CD14-positive monocyte (primary cell): ENCODE measurements around the gene FNDC3B. TPM values are rescaled to one million over a fixed set of nuclear protein-coding genes. Genes with fewer than 3 reads are reported as not detected.

ENCODE experiments used
- DNase-seq, 3 donors: peaks; one replicate each; pipeline ENCODE4 v3.0.0-alpha.2; 2011 to 2022
- H2AFZ ChIP-seq: 2 replicates; pipeline ENCODE4 v1.6.0; 2012; ENCODE audit warnings: mild to moderate bottlenecking, low read depth, low read length, inconsistent platforms; ENCODE audit not compliant: insufficient read depth, poor library complexity, severe bottlenecking
- H3K27ac ChIP-seq, 2 donors: 1 replicate in 1 of 2; 2 replicates in 1 of 2; pipeline ENCODE4 v1.5.1; 2012 to 2013; ENCODE audit warnings: low read length in 2 of 2, control low read depth in 1 of 2, inconsistent platforms in 1 of 2, low read depth in 1 of 2, mild to moderate bottlenecking in 1 of 2
- H3K27me3 ChIP-seq, 2 donors: one replicate each; pipeline versions ENCODE4 v1.6.0 to v1.6.1; 2011 to 2013; ENCODE audit warnings: low read length in 2 of 2; ENCODE audit not compliant: control insufficient read depth in 2 of 2, insufficient read depth in 2 of 2
- H3K36me3 ChIP-seq, 2 donors: replicated peaks in 1 of 2; 1 replicate in 1 of 2; 2 replicates in 1 of 2; pipeline versions ENCODE4 v1.5.1 to v1.6.1; 2012 to 2013; ENCODE audit warnings: low read length in 2 of 2, control low read depth in 1 of 2, inconsistent platforms in 1 of 2, mild to moderate bottlenecking in 1 of 2; ENCODE audit not compliant: insufficient read depth in 2 of 2, control insufficient read depth in 1 of 2
- H3K4me1 ChIP-seq, 2 donors: 1 replicate in 1 of 2; 2 replicates in 1 of 2; pipeline versions ENCODE4 v1.5.1 to v1.6.1; 2012 to 2013; ENCODE audit warnings: low read length in 2 of 2, control low read depth in 1 of 2, inconsistent platforms in 1 of 2, mild to moderate bottlenecking in 1 of 2, moderate library complexity in 1 of 2; ENCODE audit not compliant: insufficient read depth in 2 of 2, control insufficient read depth in 1 of 2
- H3K4me2 ChIP-seq: replicated peaks from 2 replicates; pipeline ENCODE3; 2012; ENCODE audit warnings: low read length, moderate library complexity, mild to moderate bottlenecking; ENCODE audit not compliant: poor library complexity, severe bottlenecking; ENCODE audit errors: extremely low read depth
- H3K4me3 ChIP-seq, 3 experiments: fragments of 200-600 bp in 1 of 3; sonication (generic) in 1 of 3; replicated peaks in 1 of 3; 1 replicate in 2 of 3; 2 replicates in 1 of 3; pipeline ENCODE4 v1.5.1; 2011 to 2013; ENCODE audit warnings: low read length in 3 of 3, mild to moderate bottlenecking in 3 of 3, control low read depth in 2 of 3, low read depth in 2 of 3, inconsistent platforms in 1 of 3, moderate library complexity in 1 of 3
- H3K79me2 ChIP-seq: 2 replicates; pipeline ENCODE4 v1.6.0; 2012; ENCODE audit warnings: mild to moderate bottlenecking, control low read depth, inconsistent platforms, low read length, moderate library complexity; ENCODE audit not compliant: insufficient read depth
- H3K9ac ChIP-seq: 2 replicates; pipeline ENCODE4 v1.6.0; 2017; ENCODE audit warnings: low read length, mild to moderate bottlenecking; ENCODE audit not compliant: insufficient read depth, poor library complexity, severe bottlenecking
- H3K9me3 ChIP-seq, 2 donors: replicated peaks in 1 of 2; 1 replicate in 1 of 2; 2 replicates in 1 of 2; pipeline versions ENCODE4 v1.5.1 to v1.6.1; 2012 to 2013; ENCODE audit warnings: low read length in 2 of 2, control low read depth in 1 of 2; ENCODE audit not compliant: control insufficient read depth in 1 of 2, insufficient read depth in 1 of 2
- H4K20me1 ChIP-seq: 2 replicates; pipeline ENCODE4 v1.6.0; 2012; ENCODE audit warnings: mild to moderate bottlenecking, low read length, control low read depth, moderate library complexity; ENCODE audit not compliant: insufficient read depth
- H3K27ac Mint-ChIP-seq, 7 donors: one replicate each; pipeline ENCODE4 v1.8.0; 2020; ENCODE audit warnings: mild to moderate bottlenecking in 7 of 7, mixed read lengths in 7 of 7, moderate library complexity in 6 of 7, inconsistent platforms in 2 of 7
- H3K27me3 Mint-ChIP-seq, 3 donors: one replicate each; pipeline ENCODE4 v1.8.0; 2021 to 2022; ENCODE audit warnings: low read depth in 3 of 3, mild to moderate bottlenecking in 3 of 3, mixed read lengths in 3 of 3, moderate library complexity in 3 of 3, inconsistent platforms in 1 of 3
- H3K36me3 Mint-ChIP-seq, 2 donors: one replicate each; pipeline ENCODE4 v1.8.0; 2020; ENCODE audit warnings: mixed read lengths in 2 of 2, inconsistent platforms in 1 of 2, mild to moderate bottlenecking in 1 of 2
- H3K4me1 Mint-ChIP-seq: one replicate; pipeline ENCODE4 v1.8.0; 2020; ENCODE audit warnings: mild to moderate bottlenecking, mixed read lengths
- H3K4me3 Mint-ChIP-seq, 2 donors: one replicate each; pipeline ENCODE4 v1.8.0; 2020; ENCODE audit warnings: mild to moderate bottlenecking in 2 of 2, mixed read lengths in 2 of 2, moderate library complexity in 1 of 2
- H3K9me3 Mint-ChIP-seq, 7 donors: one replicate each; pipeline ENCODE4 v1.8.0; 2020 to 2022; ENCODE audit warnings: mixed read lengths in 7 of 7, mild to moderate bottlenecking in 6 of 7, moderate library complexity in 6 of 7, inconsistent platforms in 2 of 7
- WGBS: methylation state at CpG from one replicate; pipeline ENCODE4 v1.1.5; 2013; ENCODE audit warnings: missing lambda C conversion rate; ENCODE audit not compliant: insufficient coverage; 5-methylcytosine and 5-hydroxymethylcytosine counted together
- intact Hi-C, 2 donors: fragments of 100-400 bp; cut with micrococcal nuclease; formaldehyde crosslinking; loops; one replicate each; pipeline versions ENCODE4 v1.15.0 to v1.15.1; 2023
- polyA plus RNA-seq, 3 donors: library from polyadenylated mRNA; depleted of rRNA in 1 of 3; unstranded in 2 of 3; stranded (reverse) in 1 of 3; fragments of 300-500 nt in 2 of 3; fragments of >200 nt in 1 of 3; fragmentation: Illumina TruSeq in 2 of 3; gene quantifications; 1 replicate in 2 of 3; 2 replicates in 1 of 3; pipeline ENCODE4 v1.2.3, GENCODE V29; 2012 to 2021
- TF ChIP-seq, protein P1 (sequence below): fragments of 200-600 bp; IDR thresholded peaks from one replicate; pipeline ENCODE4 v1.8.0; 2022; ENCODE audit warnings: antibody characterized with exemption, mild to moderate bottlenecking

FNDC3B gene
- polyA plus RNA-seq, 3 donors, result 19.6 to 36.1 (median 25.7) TPM

DNA sequence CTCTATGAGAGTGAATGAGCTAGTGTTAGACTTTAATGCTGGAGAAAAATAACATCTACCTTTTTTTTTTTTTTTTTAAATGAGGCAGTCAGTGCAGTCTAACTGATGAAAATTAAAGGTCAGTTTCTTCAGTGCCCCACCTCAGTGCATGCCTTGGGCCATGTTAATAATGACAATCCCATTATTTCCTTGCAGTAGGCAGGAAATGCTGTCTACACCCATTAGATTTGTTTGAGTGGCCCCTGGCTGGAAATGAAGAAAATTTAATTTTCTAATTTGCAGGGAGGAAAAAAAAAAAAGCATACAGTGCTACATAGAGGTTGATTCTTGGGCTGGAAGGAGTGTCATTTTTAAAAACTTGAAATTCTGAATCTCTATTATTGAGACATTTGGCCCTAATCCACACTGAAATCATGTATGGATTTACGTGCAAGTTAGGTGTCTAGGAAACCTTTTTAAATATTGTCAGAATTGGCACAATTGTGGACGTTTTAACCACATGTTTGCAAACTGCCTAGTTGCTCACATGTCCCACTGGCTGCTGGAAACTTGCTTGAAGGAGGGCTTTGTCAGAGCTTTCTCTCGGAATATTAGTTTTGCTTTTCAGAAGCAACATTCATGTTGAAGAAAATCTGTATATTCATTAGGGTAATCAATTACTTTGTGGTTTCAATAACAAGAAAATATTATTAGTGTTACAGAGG, 18.4 kb downstream of the FNDC3B start:
- no CpG with 5 or more reads among the region's 3 CpGs for WGBS
- Histone ChIP-seq H3K27ac (peak overlapping the region in 1 of 2 donors; percentile 62), H4K20me1 (peaks cover 63% of the 10 kb centered on the region), H3K9ac (no peak overlapping the region), H3K27me3 (no peaks in the 10 kb centered on the region), H3K4me1 (peaks cover 61 to 84% of the 10 kb centered on the region in 2 donors), H2AFZ (no peak overlapping the region), H3K9me3 (no peaks in the 10 kb centered on the region), H3K79me2 (peaks cover 92% of the 10 kb centered on the region), H3K4me2 (no peak overlapping the region), H3K4me3 (no peak overlapping the region), H3K36me3 (peaks cover 0 to 18% of the 10 kb centered on the region in 2 donors)
- intact Hi-C loops, result no loop called here
- peak overlapping the region in 3 of 7 donors; percentile 31 to 84 (median 70) for H3K27ac Mint-ChIP-seq
- TF ChIP-seq, protein P1, sequence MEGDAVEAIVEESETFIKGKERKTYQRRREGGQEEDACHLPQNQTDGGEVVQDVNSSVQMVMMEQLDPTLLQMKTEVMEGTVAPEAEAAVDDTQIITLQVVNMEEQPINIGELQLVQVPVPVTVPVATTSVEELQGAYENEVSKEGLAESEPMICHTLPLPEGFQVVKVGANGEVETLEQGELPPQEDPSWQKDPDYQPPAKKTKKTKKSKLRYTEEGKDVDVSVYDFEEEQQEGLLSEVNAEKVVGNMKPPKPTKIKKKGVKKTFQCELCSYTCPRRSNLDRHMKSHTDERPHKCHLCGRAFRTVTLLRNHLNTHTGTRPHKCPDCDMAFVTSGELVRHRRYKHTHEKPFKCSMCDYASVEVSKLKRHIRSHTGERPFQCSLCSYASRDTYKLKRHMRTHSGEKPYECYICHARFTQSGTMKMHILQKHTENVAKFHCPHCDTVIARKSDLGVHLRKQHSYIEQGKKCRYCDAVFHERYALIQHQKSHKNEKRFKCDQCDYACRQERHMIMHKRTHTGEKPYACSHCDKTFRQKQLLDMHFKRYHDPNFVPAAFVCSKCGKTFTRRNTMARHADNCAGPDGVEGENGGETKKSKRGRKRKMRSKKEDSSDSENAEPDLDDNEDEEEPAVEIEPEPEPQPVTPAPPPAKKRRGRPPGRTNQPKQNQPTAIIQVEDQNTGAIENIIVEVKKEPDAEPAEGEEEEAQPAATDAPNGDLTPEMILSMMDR, result no peak
- no peak for DNase-seq
- H3K4me3 Mint-ChIP-seq, result no peak overlapping the region
- peaks cover 25 to 33% of the 10 kb centered on the region in 2 donors for H3K36me3 Mint-ChIP-seq
- no peaks in the 10 kb centered on the region for H3K9me3 Mint-ChIP-seq
- H3K4me1 Mint-ChIP-seq, result peaks cover 87% of the 10 kb centered on the region
- H3K27me3 Mint-ChIP-seq, result no peaks in the 10 kb centered on the region

DNA sequence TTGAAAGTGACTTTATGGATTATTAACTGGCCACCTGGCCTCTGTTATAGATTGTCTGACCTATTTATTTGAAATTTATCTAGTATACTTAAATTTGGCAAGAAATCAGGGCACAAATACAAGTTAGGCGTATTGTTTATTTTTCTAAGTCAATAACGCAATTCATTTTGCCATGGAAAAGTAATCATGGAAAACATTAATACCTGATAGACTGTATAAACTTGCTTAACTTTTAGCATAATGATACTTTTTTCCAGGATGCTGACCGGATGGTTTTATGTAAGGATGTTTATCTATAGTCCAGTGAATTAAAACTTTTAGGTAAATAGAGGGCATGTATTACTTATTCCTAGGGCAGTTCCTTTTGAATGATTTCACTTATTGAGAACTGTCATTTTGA, 20.2 kb downstream of the FNDC3B start:
- Histone ChIP-seq H3K4me2 (no peak overlapping the region), H3K36me3 (peaks cover 0 to 8% of the 10 kb centered on the region in 2 donors), H3K27me3 (no peaks in the 10 kb centered on the region), H3K9ac (no peak overlapping the region), H3K27ac (no peak overlapping the region), H3K4me1 (peaks cover 75 to 97% of the 10 kb centered on the region in 2 donors), H3K9me3 (no peaks in the 10 kb centered on the region), H2AFZ (no peak overlapping the region), H3K79me2 (peaks cover 92% of the 10 kb centered on the region), H4K20me1 (peaks cover 61% of the 10 kb centered on the region), H3K4me3 (no peak overlapping the region)
- TF ChIP-seq, protein P1, result no peak
- DNase-seq, result no peak
- Mint-ChIP-seq H3K27me3 (no peaks in the 10 kb centered on the region), H3K4me3 (no peak overlapping the region), H3K4me1 (peaks cover 95% of the 10 kb centered on the region), H3K36me3 (peaks cover 26 to 43% of the 10 kb centered on the region in 2 donors), H3K9me3 (peaks cover 0 to 3% (median 0%) of the 10 kb centered on the region in 7 donors), H3K27ac (no peak overlapping the region)
- no CpG with 5 or more reads among the region's 3 CpGs for WGBS
- intact Hi-C loops, result no loop called here
